IMR-90 (cell line): Measurements from ENCODE around the gene MT1X. TPM values are rescaled to one million over a fixed set of nuclear protein-coding genes. Genes with fewer than 3 reads are reported as not detected.

Experiments used
- ATAC-seq: fragments of 200-7000 bp; cut with Tn5 transposase; 2 replicates; pipeline ENCODE4 v1.9.1; 2020; ENCODE audit warnings: low read depth, mild to moderate bottlenecking, moderate library complexity
- BruUV-seq: library from RNA; stranded (reverse); fragments of 400-500 nt; replicated peaks from 2 replicates; lab custom pipeline; 2021; lab: Mats Ljungman, UMichigan
- CTCF ChIA-PET: fragments of 300-600 bp; formaldehyde crosslinking; extraction: SDS; loops from one replicate; lab custom pipeline; 2021; ENCODE audit warnings: antibody characterized with exemption; lab: Yijun Ruan, JAX
- POLR2A ChIA-PET: fragments of 300-600 bp; sonication (Branson Sonifier 250); formaldehyde crosslinking; loops from one replicate; lab custom pipeline; 2022; ENCODE audit warnings: antibody characterized with exemption; ENCODE audit not compliant: unreplicated experiment; lab: Charles Lee
- DNase-seq: peaks from one replicate; pipeline ENCODE4 v3.0.0; 2013
- H2AFZ ChIP-seq: replicated peaks from 2 replicates; pipeline ENCODE3; 2013; ENCODE audit warnings: low read length, mild to moderate bottlenecking; ENCODE audit not compliant: poor library complexity
- H2AK5ac ChIP-seq: 2 replicates; pipeline ENCODE4 v1.6.1; 2013; ENCODE audit warnings: low read depth, low read length, inconsistent platforms
- H2AK9ac ChIP-seq: replicated peaks from 2 replicates; pipeline ENCODE3; 2013; ENCODE audit warnings: mild to moderate bottlenecking, low read depth, low read length, moderate library complexity; ENCODE audit not compliant: poor library complexity
- H2BK120ac ChIP-seq: 2 replicates; pipeline ENCODE4 v1.6.1; 2013; ENCODE audit warnings: low read depth, low read length, inconsistent platforms
- H2BK15ac ChIP-seq: 3 replicates; pipeline ENCODE4 v1.6.1; 2013; ENCODE audit warnings: low read depth, low read length, inconsistent platforms
- H2BK20ac ChIP-seq: 2 replicates; pipeline ENCODE4 v1.6.1; 2013; ENCODE audit warnings: low read depth, mild to moderate bottlenecking, inconsistent platforms, low read length, moderate library complexity
- H2BK5ac ChIP-seq: 2 replicates; pipeline ENCODE4 v1.6.1; 2013; ENCODE audit warnings: mild to moderate bottlenecking, low read depth, low read length, inconsistent platforms; ENCODE audit not compliant: poor library complexity, severe bottlenecking
- H3K14ac ChIP-seq: replicated peaks from 2 replicates; pipeline ENCODE4 v1.6.1; 2013; ENCODE audit warnings: low read depth, low read length, inconsistent platforms
- H3K18ac ChIP-seq: 2 replicates; pipeline ENCODE4 v1.6.1; 2013; ENCODE audit warnings: low read depth, low read length, control low read depth
- H3K23ac ChIP-seq: 2 replicates; pipeline ENCODE4 v1.6.1; 2013; ENCODE audit warnings: low read depth, low read length, inconsistent platforms
- H3K27ac ChIP-seq: 2 replicates; pipeline ENCODE4 v1.5.1; 2013; ENCODE audit warnings: mild to moderate bottlenecking, control low read depth, low read length; ENCODE audit not compliant: insufficient read depth
- H3K27me3 ChIP-seq: 2 replicates; pipeline ENCODE4 v1.6.1; 2013; ENCODE audit warnings: low read length; ENCODE audit not compliant: control insufficient read depth, insufficient read depth
- H3K36me3 ChIP-seq: 2 replicates; pipeline ENCODE4 v1.6.1; 2013; ENCODE audit warnings: low read length, mixed read lengths; ENCODE audit not compliant: control insufficient read depth, insufficient read depth
- H3K4ac ChIP-seq: 2 replicates; pipeline ENCODE4 v1.6.1; 2013; ENCODE audit warnings: low read depth, low read length, inconsistent platforms
- H3K4me1 ChIP-seq: 2 replicates; pipeline ENCODE4 v1.6.1; 2013; ENCODE audit warnings: low read length, mixed read lengths; ENCODE audit not compliant: control insufficient read depth, insufficient read depth
- H3K4me2 ChIP-seq: 2 replicates; pipeline ENCODE4 v1.6.1; 2013; ENCODE audit warnings: low read depth, mild to moderate bottlenecking, control low read depth, low read length, moderate library complexity
- H3K4me3 ChIP-seq: 2 replicates; pipeline ENCODE4 v1.5.1; 2013; ENCODE audit warnings: low read depth, mild to moderate bottlenecking, control low read depth, low read length, moderate library complexity; ENCODE audit not compliant: insufficient read depth
- H3K56ac ChIP-seq: 2 replicates; pipeline ENCODE4 v1.6.1; 2013; ENCODE audit warnings: low read length, inconsistent platforms; ENCODE audit not compliant: insufficient read depth; ENCODE audit errors: extremely low read depth
- H3K79me1 ChIP-seq, 2 experiments: 2 replicates each; pipeline ENCODE4 v1.6.1; 2013; ENCODE audit warnings: low read length in 2 of 2, inconsistent platforms in 1 of 2, low read depth in 1 of 2
- H3K9ac ChIP-seq: 2 replicates; pipeline ENCODE4 v1.6.1; 2013; ENCODE audit warnings: low read depth, low read length, control low read depth
- H3K9me1 ChIP-seq: 2 replicates; pipeline ENCODE4 v1.6.1; 2013; ENCODE audit warnings: low read length, inconsistent platforms; ENCODE audit not compliant: insufficient read depth
- H3K9me3 ChIP-seq: 2 replicates; pipeline ENCODE4 v1.6.1; 2013; ENCODE audit warnings: low read length; ENCODE audit not compliant: control insufficient read depth, insufficient read depth
- H4K20me1 ChIP-seq: 2 replicates; pipeline ENCODE4 v1.6.1; 2013; ENCODE audit warnings: low read length, inconsistent platforms; ENCODE audit not compliant: insufficient read depth
- H4K5ac ChIP-seq: 2 replicates; pipeline ENCODE4 v1.6.1; 2013; ENCODE audit warnings: mild to moderate bottlenecking, low read depth, low read length, control low read depth
- H4K8ac ChIP-seq, 2 experiments: 2 replicates each; pipeline ENCODE4 v1.6.1; 2013; ENCODE audit warnings: low read depth in 2 of 2, low read length in 2 of 2, control low read depth in 1 of 2, inconsistent platforms in 1 of 2
- H4K91ac ChIP-seq: 2 replicates; pipeline ENCODE4 v1.6.1; 2013; ENCODE audit warnings: low read depth, low read length, inconsistent platforms; ENCODE audit not compliant: insufficient read depth
- BHLHE40 ChIP-seq: fragments of 150-350 bp; IDR thresholded peaks from 2 replicates; pipeline ENCODE4 v1.6.1; 2016; ENCODE audit warnings: mild to moderate bottlenecking, low read depth, low read length
- CEBPB ChIP-seq: IDR thresholded peaks from 2 replicates; pipeline ENCODE4 v1.6.1; 2012; ENCODE audit warnings: low read depth, low read length, improper control_type of control experiment
- CHD1 ChIP-seq: IDR thresholded peaks from 2 replicates; pipeline ENCODE4 v1.6.1; 2012; ENCODE audit warnings: low read depth, low read length, improper control_type of control experiment
- FOS ChIP-seq: fragments of 150-350 bp; IDR thresholded peaks from 2 replicates; pipeline ENCODE4 v1.6.1; 2016; ENCODE audit warnings: low read depth, low read length
- MAFK ChIP-seq: IDR thresholded peaks from 2 replicates; pipeline ENCODE4 v1.6.1; 2012; ENCODE audit warnings: low read depth, low read length, improper control_type of control experiment
- MAZ ChIP-seq: IDR thresholded peaks from 2 replicates; pipeline ENCODE4 v1.6.1; 2012; ENCODE audit warnings: low read depth, mild to moderate bottlenecking, low read length, improper control_type of control experiment, moderate library complexity, borderline replicate concordance
- MXI1 ChIP-seq: IDR thresholded peaks from 2 replicates; pipeline ENCODE4 v1.6.1; 2012; ENCODE audit warnings: low read depth, mild to moderate bottlenecking, low read length, moderate library complexity, borderline replicate concordance
- NFE2L2 ChIP-seq: fragments of 150-350 bp; IDR thresholded peaks from 2 replicates; pipeline ENCODE4 v1.6.1; 2016; ENCODE audit warnings: low read depth, mild to moderate bottlenecking, low read length
- POLR2A ChIP-seq: IDR thresholded peaks from 2 replicates; pipeline ENCODE4 v1.6.1; 2012; ENCODE audit warnings: mild to moderate bottlenecking, low read depth, low read length
- RAD21 ChIP-seq: IDR thresholded peaks from 2 replicates; pipeline ENCODE4 v1.6.1; 2012; ENCODE audit warnings: low read length, improper control_type of control experiment
- RCOR1 ChIP-seq: IDR thresholded peaks from 2 replicates; pipeline ENCODE4 v1.6.1; 2012; ENCODE audit warnings: mild to moderate bottlenecking, low read length, improper control_type of control experiment; ENCODE audit not compliant: insufficient replicate concordance
- RFX5 ChIP-seq: IDR thresholded peaks from 2 replicates; pipeline ENCODE4 v1.8.0; 2012; ENCODE audit warnings: low read depth, mild to moderate bottlenecking, low read length, moderate library complexity
- SMC3 ChIP-seq: fragments of 150-350 bp; IDR thresholded peaks from 2 replicates; pipeline ENCODE4 v1.6.1; 2016; ENCODE audit warnings: low read depth, mild to moderate bottlenecking, antibody characterized with exemption, low read length, moderate library complexity
- WGBS, 2 experiments: methylation state at CpG; one replicate each; pipeline versions ENCODE4 v1.1.5 to v1.1.7; 2013; ENCODE audit warnings: missing lambda C conversion rate in 2 of 2; ENCODE audit not compliant: insufficient read length in 1 of 2; ENCODE audit errors: extremely low coverage in 2 of 2; 5-methylcytosine and 5-hydroxymethylcytosine counted together
- dilution Hi-C: fragments of 300-500 bp; cut with HindIII; formaldehyde crosslinking; loops from one replicate; pipeline ENCODE4 v1.14.3; 2018; ENCODE audit warnings: low sequenced_read_pairs; ENCODE audit not compliant: unreplicated experiment
- in situ Hi-C: fragments of 300-500 bp; cut with MboI; formaldehyde crosslinking; loops from 3 replicates; pipeline ENCODE4 v1.14.3; 2019; ENCODE audit warnings: low sequenced_read_pairs, inconsistent platforms, mixed read lengths
- intact Hi-C: fragments of 100-400 bp; cut with micrococcal nuclease; formaldehyde crosslinking; loops from 2 replicates; pipeline ENCODE4 v1.10.0; 2022
- polyA plus RNA-seq, 3 experiments: library from polyadenylated mRNA; depleted of rRNA; stranded (reverse); fragments of >200 nt; gene quantifications; 2 replicates each; pipeline ENCODE4 v1.2.3, GENCODE V29; 2012; ENCODE audit warnings: low replicate concordance in 1 of 3
- total RNA-seq: library from RNA; depleted of rRNA; stranded (reverse); fragments of >200 nt; gene quantifications from 2 replicates; pipeline ENCODE4 v1.2.3, GENCODE V29; 2012
- TF ChIP-seq, protein P1 (sequence below): fragments of 150-350 bp; IDR thresholded peaks from 2 replicates; pipeline ENCODE4 v1.6.1; 2016; ENCODE audit warnings: low read depth, mild to moderate bottlenecking, low read length, moderate library complexity, borderline replicate concordance
- TF ChIP-seq, protein P2 (sequence below): conservative IDR thresholded peaks from 2 replicates; pipeline ENCODE4 v1.5.1; 2012; ENCODE audit warnings: mild to moderate bottlenecking, low read depth, low read length, improper control_type of control experiment
- TF ChIP-seq, protein P3 (sequence below): fragments of 150-350 bp; IDR thresholded peaks from 2 replicates; pipeline ENCODE4 v1.6.1; 2017; ENCODE audit warnings: mild to moderate bottlenecking, antibody characterized with exemption, low read length, low read depth

MT1X gene
- total and polyA plus RNA-seq, 2 of the 4 experiments (the other 2 are of a cell fraction), result 5.6 to 170 TPM

DNA sequence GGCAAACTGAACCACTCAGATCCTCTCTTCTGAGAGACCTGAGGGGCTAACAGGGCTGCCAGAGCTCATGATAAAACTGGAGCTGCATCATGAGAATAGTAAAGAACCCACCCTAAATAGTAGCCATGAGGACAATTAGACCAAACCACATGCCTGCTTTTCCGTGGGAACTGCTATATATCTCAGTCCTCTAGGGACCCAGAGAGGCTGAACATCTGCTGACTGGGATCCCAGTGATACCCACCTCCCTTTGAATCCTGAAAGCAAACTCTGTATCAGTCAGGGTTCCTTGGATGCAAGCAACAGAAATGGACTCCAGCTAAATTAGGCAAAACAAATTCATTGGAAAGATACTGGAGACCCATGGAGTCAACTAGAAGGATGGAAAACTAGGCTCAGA lies 6.5 kb downstream of the MT1X start:
- Histone ChIP-seq H3K18ac (no peak overlapping the region), H3K4me2 (no peak overlapping the region), H4K91ac (no peak overlapping the region), H3K23ac (no peak overlapping the region), H3K9ac (no peak overlapping the region), H3K4ac (no peak overlapping the region), H3K4me1 (no peaks in the 10 kb centered on the region), H3K14ac (no peak overlapping the region), H2AK9ac (no peak overlapping the region), H3K27ac (no peak overlapping the region), H2BK20ac (no peak overlapping the region), H3K4me3 (no peak overlapping the region), H3K9me1 (peaks cover 3% of the 10 kb centered on the region; the same call in 1 of the 2 replicates), H2BK120ac (no peak overlapping the region), H2AFZ (no peak overlapping the region), H3K9me3 (peaks cover 3% of the 10 kb centered on the region; the same call in 1 of the 2 replicates), H3K56ac (no peak overlapping the region), H2BK5ac (no peak overlapping the region), H3K79me1 (no peaks in the 10 kb centered on the region), H3K36me3 (no peaks in the 10 kb centered on the region; the same call in 1 of the 2 replicates), H4K5ac (no peak overlapping the region), H4K8ac (no peak overlapping the region), H2AK5ac (no peak overlapping the region), H4K20me1 (no peaks in the 10 kb centered on the region), H2BK15ac (no peak overlapping the region), H3K27me3 (no peaks in the 10 kb centered on the region)
- ATAC-seq, result no peak; the same call in 1 of the 2 replicates
- POLR2A ChIA-PET, result no interaction called here
- BruUV-seq, result no TSS peak
- intact Hi-C loops (loop anchor here (2.0 kb wide), 1 partner anchor 26 kb away; no protein-coding TSS in a partner anchor), dilution Hi-C loops (no loop called here), in situ Hi-C loops (no loop called here)
- CTCF ChIA-PET, result interaction anchor here (0.7 kb wide), 1 partner anchor 112 kb away, joined by 3 read pairs; no protein-coding TSS in a partner anchor
- no CpG with 5 or more reads among the region's 1 CpG for WGBS, 2 experiments
- TF ChIP-seq, protein P1, sequence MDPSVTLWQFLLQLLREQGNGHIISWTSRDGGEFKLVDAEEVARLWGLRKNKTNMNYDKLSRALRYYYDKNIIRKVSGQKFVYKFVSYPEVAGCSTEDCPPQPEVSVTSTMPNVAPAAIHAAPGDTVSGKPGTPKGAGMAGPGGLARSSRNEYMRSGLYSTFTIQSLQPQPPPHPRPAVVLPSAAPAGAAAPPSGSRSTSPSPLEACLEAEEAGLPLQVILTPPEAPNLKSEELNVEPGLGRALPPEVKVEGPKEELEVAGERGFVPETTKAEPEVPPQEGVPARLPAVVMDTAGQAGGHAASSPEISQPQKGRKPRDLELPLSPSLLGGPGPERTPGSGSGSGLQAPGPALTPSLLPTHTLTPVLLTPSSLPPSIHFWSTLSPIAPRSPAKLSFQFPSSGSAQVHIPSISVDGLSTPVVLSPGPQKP, result no peak
- TF ChIP-seq CHD1 (no peak), RFX5 (no peak), MAZ (no peak), RAD21 (no peak), CEBPB (no peak), SMC3 (no peak), NFE2L2 (no peak), MAFK (no peak), BHLHE40 (no peak), FOS (no peak), MXI1 (no peak), POLR2A (no peak), RCOR1 (no peak)
- TF ChIP-seq, protein P2, sequence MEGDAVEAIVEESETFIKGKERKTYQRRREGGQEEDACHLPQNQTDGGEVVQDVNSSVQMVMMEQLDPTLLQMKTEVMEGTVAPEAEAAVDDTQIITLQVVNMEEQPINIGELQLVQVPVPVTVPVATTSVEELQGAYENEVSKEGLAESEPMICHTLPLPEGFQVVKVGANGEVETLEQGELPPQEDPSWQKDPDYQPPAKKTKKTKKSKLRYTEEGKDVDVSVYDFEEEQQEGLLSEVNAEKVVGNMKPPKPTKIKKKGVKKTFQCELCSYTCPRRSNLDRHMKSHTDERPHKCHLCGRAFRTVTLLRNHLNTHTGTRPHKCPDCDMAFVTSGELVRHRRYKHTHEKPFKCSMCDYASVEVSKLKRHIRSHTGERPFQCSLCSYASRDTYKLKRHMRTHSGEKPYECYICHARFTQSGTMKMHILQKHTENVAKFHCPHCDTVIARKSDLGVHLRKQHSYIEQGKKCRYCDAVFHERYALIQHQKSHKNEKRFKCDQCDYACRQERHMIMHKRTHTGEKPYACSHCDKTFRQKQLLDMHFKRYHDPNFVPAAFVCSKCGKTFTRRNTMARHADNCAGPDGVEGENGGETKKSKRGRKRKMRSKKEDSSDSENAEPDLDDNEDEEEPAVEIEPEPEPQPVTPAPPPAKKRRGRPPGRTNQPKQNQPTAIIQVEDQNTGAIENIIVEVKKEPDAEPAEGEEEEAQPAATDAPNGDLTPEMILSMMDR, result no peak
- TF ChIP-seq, protein P3, sequence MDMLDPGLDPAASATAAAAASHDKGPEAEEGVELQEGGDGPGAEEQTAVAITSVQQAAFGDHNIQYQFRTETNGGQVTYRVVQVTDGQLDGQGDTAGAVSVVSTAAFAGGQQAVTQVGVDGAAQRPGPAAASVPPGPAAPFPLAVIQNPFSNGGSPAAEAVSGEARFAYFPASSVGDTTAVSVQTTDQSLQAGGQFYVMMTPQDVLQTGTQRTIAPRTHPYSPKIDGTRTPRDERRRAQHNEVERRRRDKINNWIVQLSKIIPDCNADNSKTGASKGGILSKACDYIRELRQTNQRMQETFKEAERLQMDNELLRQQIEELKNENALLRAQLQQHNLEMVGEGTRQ, result no peak
- no peak for DNase-seq
